KMS-11 (cell line): ENCODE data around the gene ZNF511.
"Not testable (repeated sequence)": the region's sequence is repeated elsewhere in the genome, so short reads cannot be mapped to it uniquely, and the experiment has no call there.

Experiments
- H2AFZ ChIP-seq: fragments of 200-600 bp; sonication (generic); 2 replicates; pipeline ENCODE4 v1.6.1; 2016; ENCODE audit warnings: antibody characterized with exemption, mixed run types, low read depth
- H3K27ac ChIP-seq: fragments of 200-600 bp; sonication (generic); 2 replicates; pipeline ENCODE4 v1.6.1; 2016; ENCODE audit warnings: mild to moderate bottlenecking, mixed run types
- H3K27me3 ChIP-seq: fragments of 200-600 bp; sonication (generic); 2 replicates; pipeline ENCODE4 v1.6.1; 2017; ENCODE audit warnings: mild to moderate bottlenecking, low read depth, mixed run types, moderate library complexity; ENCODE audit not compliant: insufficient read depth
- H3K36me3 ChIP-seq: fragments of 200-600 bp; sonication (generic); 2 replicates; pipeline ENCODE4 v1.6.1; 2017; ENCODE audit warnings: mild to moderate bottlenecking, mixed run types; ENCODE audit not compliant: insufficient read depth
- H3K4me1 ChIP-seq: fragments of 200-600 bp; sonication (generic); 2 replicates; pipeline ENCODE4 v1.6.1; 2016; ENCODE audit warnings: mild to moderate bottlenecking, low read depth, mixed run types; ENCODE audit not compliant: poor library complexity, severe bottlenecking
- H3K4me2 ChIP-seq: fragments of 200-600 bp; sonication (generic); 2 replicates; pipeline ENCODE4 v1.7.0; 2016; ENCODE audit warnings: mild to moderate bottlenecking, mixed run types
- H3K4me3 ChIP-seq: fragments of 200-600 bp; sonication (generic); IDR thresholded peaks from 2 replicates; pipeline ENCODE4 v1.6.1; 2017; ENCODE audit warnings: low read depth, low read length, mixed read lengths; ENCODE audit not compliant: insufficient read depth
- H3K79me2 ChIP-seq: fragments of 200-600 bp; sonication (generic); 2 replicates; pipeline ENCODE4 v1.6.1; 2016; ENCODE audit warnings: low read depth, mixed run types; ENCODE audit not compliant: insufficient read depth
- H3K9ac ChIP-seq: fragments of 200-600 bp; sonication (generic); 2 replicates; pipeline ENCODE4 v1.6.1; 2016; ENCODE audit warnings: mild to moderate bottlenecking, mixed run types
- H4K20me1 ChIP-seq: fragments of 200-600 bp; sonication (generic); 2 replicates; pipeline ENCODE4 v1.6.1; 2016; ENCODE audit warnings: mild to moderate bottlenecking, mixed run types; ENCODE audit not compliant: insufficient read depth
- TF ChIP-seq, protein P1 (sequence below): fragments of 200-600 bp; sonication (generic); conservative IDR thresholded peaks from 2 replicates; pipeline ENCODE4 v1.6.1; 2017; ENCODE audit warnings: low read depth, mild to moderate bottlenecking, antibody characterized with exemption, low read length, moderate library complexity, mixed read lengths

ZNF511 gene

DNA sequence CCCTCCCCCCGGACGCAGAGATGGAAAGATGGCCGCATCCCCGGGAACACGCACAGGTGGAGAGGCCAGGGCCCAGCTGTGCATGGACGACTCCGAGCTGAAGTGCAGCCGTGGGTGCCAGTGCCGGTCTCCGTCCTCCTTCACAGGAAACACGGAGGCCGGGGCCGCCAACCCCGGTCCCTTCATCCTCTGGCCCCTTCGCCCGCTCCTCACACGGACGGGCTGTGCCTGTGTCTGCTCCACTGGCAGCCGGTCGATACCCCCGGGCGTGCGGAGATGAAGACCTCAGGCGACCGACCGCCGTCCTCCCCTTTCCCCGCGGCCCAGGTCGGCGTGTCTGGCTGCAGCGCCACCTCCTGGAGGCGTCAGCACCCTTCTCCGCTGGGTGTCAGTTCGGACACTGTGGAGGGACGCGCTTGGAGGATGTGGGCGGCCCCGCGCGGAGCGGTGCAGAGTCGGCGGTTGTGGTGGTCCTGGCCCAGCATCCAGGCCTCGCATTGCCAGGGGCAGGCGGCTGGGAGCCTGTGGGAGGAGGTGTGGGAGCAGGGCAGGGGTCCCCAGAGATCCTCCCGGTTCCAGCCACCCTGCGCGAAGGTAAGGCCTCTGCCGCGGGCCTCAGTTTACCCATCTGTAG lies 9.9 kb downstream of the ZNF511 start:
- H4K20me1 ChIP-seq, result no peaks in the 10 kb centered on the region
- H2AFZ ChIP-seq, result peak overlapping the region; percentile 25; the same call in 1 of the 2 replicates
- TF ChIP-seq, protein P1, sequence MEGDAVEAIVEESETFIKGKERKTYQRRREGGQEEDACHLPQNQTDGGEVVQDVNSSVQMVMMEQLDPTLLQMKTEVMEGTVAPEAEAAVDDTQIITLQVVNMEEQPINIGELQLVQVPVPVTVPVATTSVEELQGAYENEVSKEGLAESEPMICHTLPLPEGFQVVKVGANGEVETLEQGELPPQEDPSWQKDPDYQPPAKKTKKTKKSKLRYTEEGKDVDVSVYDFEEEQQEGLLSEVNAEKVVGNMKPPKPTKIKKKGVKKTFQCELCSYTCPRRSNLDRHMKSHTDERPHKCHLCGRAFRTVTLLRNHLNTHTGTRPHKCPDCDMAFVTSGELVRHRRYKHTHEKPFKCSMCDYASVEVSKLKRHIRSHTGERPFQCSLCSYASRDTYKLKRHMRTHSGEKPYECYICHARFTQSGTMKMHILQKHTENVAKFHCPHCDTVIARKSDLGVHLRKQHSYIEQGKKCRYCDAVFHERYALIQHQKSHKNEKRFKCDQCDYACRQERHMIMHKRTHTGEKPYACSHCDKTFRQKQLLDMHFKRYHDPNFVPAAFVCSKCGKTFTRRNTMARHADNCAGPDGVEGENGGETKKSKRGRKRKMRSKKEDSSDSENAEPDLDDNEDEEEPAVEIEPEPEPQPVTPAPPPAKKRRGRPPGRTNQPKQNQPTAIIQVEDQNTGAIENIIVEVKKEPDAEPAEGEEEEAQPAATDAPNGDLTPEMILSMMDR, result peak; percentile 75
- no peaks in the 10 kb centered on the region for H3K36me3 ChIP-seq
- no peaks in the 10 kb centered on the region for H3K79me2 ChIP-seq
- no peak overlapping the region for H3K9ac ChIP-seq
- no peaks in the 10 kb centered on the region for H3K27me3 ChIP-seq
- peaks cover 5% of the 10 kb centered on the region for H3K4me1 ChIP-seq
- H3K27ac ChIP-seq, result no peak overlapping the region
- H3K4me2 ChIP-seq, result peak overlapping the region; percentile 18; the same call in 1 of the 2 replicates
- no peak overlapping the region for H3K4me3 ChIP-seq

DNA sequence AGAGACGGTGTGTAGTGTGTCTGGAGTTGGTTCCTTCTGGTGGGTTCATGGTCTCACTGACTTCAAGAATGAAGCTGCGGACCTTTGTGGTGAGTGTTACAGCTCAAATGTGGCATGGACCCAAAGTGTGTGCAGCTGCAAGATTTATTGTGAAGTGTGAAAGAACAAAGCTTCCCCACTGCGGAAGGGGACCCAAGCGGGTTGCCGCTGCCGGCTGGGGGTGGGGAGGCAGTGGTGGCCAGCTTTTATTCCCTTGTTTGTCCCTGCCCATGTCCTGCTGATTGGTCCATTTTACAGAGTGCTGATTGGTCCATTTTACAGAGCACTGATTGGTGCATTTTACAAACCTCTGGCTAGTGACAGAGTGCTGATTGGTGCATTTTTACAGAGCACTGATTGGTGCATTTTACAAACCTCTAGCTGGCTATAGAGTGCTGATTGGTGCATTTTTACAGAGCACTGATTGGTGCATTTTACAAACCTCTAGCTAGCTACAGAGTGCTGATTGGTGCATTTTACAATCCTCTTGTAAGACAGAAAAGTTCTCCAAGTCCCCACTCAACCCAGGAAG lies 12.2 kb downstream of the ZNF511 start:
- not testable (repeated sequence) for H3K4me3 ChIP-seq

DNA sequence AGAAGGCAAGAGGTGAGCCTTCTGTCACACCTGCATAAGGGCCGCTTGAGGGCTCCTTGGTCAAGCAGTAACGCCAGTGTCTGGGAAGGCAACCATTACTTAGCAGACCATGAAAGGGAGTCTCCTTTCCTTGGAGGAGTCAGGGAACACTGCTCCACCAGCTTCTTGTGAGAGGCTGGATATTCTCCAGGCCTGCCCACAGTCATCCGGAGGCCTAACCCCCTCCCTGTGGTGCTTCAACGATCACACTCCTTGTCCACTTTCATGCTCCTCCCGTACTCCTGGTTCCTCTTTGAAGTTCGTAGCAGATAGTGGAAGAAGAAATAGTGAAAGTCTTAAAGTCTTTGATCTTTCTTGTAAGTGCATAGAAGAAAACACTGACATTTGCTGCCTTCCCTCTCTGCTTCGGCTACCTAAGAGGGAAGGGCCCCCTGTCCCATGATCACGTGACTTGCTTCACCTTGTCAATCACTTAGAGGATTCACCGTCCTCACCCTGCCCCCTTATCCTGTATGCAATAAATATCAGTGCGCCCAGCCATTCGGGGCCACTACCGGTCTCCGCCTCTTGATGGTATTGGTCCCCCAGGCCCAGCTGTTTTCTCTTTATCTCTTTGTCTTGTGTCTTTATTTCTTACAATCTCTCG lies 13.5 kb downstream of the ZNF511 start:
- H3K36me3 ChIP-seq, H3K9ac ChIP-seq, H3K79me2 ChIP-seq, H2AFZ ChIP-seq, H3K4me3 ChIP-seq, H3K27ac ChIP-seq, H3K4me1 ChIP-seq, H4K20me1 ChIP-seq, H3K4me2 ChIP-seq: not testable (repeated sequence)
- peaks cover 11% of the 10 kb centered on the region; the same call in 1 of the 2 replicates for H3K27me3 ChIP-seq

More for the DNA sequence above, 12.2 kb downstream of the ZNF511 start:
- not testable (repeated sequence) for H2AFZ ChIP-seq, H3K36me3 ChIP-seq, H4K20me1 ChIP-seq, H3K27ac ChIP-seq, H3K27me3 ChIP-seq, H3K79me2 ChIP-seq, H3K4me1 ChIP-seq, H3K9ac ChIP-seq, H3K4me2 ChIP-seq

DNA sequence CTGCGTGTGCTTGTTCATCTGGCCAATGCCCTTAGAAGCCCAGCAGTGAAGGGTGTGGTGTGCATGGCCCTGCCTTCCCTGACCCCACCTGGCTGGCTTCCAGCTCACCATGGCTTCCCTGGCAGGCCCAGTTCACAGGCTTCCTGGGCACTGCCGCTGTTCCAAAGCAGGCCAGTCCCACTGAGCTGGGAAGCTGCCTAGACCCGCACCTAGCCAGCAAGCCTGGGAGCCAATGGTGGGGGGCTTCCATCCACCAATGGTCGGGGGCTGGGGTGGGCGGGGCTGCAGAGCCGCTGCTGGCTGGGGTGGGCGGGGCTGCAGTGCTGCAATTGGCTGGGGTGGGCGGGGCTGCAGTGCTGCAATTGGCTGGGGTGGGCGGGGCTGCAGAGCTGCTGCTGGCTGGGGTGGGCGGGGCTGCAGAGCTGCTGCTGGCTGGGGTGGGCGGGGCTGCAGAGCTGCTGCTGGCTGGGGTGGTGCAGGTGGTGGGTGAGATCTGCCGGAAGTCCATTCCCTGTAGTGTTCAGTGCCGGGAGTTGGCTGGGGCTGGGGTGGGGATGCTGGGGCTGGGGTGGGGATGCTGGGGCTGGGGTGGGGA lies 15.6 kb downstream of the ZNF511 start:
- Histone ChIP-seq H3K9ac (no peak overlapping the region), H3K4me3 (no peak overlapping the region), H3K27me3 (peaks cover 20% of the 10 kb centered on the region; the same call in 1 of the 2 replicates), H3K27ac (no peak overlapping the region), H3K36me3 (no peaks in the 10 kb centered on the region), H4K20me1 (no peaks in the 10 kb centered on the region), H2AFZ (no peak overlapping the region), H3K4me1 (no peaks in the 10 kb centered on the region), H3K79me2 (no peaks in the 10 kb centered on the region), H3K4me2 (no peak overlapping the region)
- TF ChIP-seq, protein P1, result no peak

GRCh38 chr10:133324857-133325260 lies 16.1 kb downstream of the ZNF511 start:
- TF ChIP-seq, protein P1, result no peak
- Histone ChIP-seq H3K4me1 (peaks cover 3% of the 10 kb centered on the region), H3K27me3 (peaks cover 24% of the 10 kb centered on the region; the same call in 1 of the 2 replicates), H3K4me2 (no peak overlapping the region), H3K36me3 (no peaks in the 10 kb centered on the region), H3K9ac (no peak overlapping the region), H2AFZ (no peak overlapping the region), H3K27ac (no peak overlapping the region), H3K4me3 (no peak overlapping the region), H4K20me1 (no peaks in the 10 kb centered on the region), H3K79me2 (no peaks in the 10 kb centered on the region)
